Activated T-helper 1 cell treated with anti-CD3 and anti-CD28 coated beads, Interleukin-12 subunit alpha, Interleukin-12 subunit beta, Interleukin-2, Interleukin-4 antibody, amounts not matched to agents 30 ng/mL and 10 ng/mL and 1 ng/mL, durations not matched to agents 14 hours and 24 hours and 36 hours (primary cell): ENCODE results near the gene VDR. TPM values are rescaled to one million over a fixed set of nuclear protein-coding genes. Genes with fewer than 3 reads are reported as not detected.

ENCODE experiments used
- DNase-seq: peaks from one replicate; pipeline ENCODE4 v3.0.0; 2021; ENCODE audit warnings: low spot score
- H3K27ac Mint-ChIP-seq: one replicate; pipeline ENCODE4 v1.8.0; 2021; ENCODE audit warnings: mild to moderate bottlenecking, mixed read lengths
- H3K27me3 Mint-ChIP-seq: one replicate; pipeline ENCODE4 v1.8.0; 2022; ENCODE audit warnings: mild to moderate bottlenecking, moderate library complexity, mixed read lengths; ENCODE audit not compliant: insufficient read depth
- H3K36me3 Mint-ChIP-seq: one replicate; pipeline ENCODE4 v1.8.0; 2021; ENCODE audit warnings: low read depth, mixed read lengths
- H3K4me1 Mint-ChIP-seq: one replicate; pipeline ENCODE4 v1.8.0; 2021; ENCODE audit warnings: low read depth, mixed read lengths
- H3K4me3 Mint-ChIP-seq: one replicate; pipeline ENCODE4 v1.8.0; 2021; ENCODE audit warnings: mild to moderate bottlenecking, moderate library complexity, mixed read lengths
- H3K9me3 Mint-ChIP-seq: one replicate; pipeline ENCODE4 v1.8.0; 2021; ENCODE audit warnings: mixed read lengths
- intact Hi-C: fragments of 100-400 bp; cut with micrococcal nuclease; formaldehyde crosslinking; loops from one replicate; pipeline ENCODE4 v1.15.1; 2024
- total RNA-seq: library from RNA; stranded (reverse); gene quantifications from 2 replicates; pipeline ENCODE4 v1.2.3, GENCODE V29; 2022

VDR gene
- total RNA-seq, 1 donor from 2014 or later, result 318 TPM

DNA sequence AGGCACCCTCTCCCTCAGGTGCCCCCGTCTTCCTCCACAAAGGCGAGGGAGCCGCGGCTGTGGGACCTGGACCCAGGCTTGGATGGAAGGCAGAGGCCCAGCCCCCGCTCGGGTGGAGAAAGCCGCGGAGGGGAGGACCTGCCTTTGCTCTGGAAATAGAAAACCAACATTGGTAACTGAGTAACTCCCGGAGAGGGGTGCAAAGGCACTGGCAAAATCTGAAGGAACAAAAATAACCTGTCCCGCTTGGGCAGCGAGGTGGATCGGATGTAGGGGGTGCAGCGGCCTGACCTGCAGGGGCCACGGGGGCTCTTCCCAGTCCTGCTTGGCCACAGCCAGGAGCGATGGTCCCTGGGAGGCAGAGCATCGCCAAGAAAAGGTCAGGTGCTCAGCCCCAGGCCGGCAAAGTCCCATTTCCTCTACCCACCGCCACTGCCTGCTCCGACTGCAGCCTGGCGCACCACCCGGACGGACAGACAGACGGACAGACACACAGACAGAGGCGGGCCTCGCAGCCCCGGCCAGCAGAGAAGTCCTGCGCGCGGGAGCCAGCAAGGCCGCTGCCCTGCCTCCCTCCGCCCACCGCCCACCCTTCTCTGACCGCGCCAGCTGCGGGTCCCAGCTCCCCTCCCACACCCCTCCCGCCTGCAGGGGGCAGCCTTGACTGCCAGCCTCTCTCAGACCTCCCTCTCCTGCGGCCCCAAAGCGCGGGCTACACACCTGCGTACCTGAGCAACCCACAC is 37.2 kb upstream of the VDR start:
- H3K4me3 Mint-ChIP-seq, result no peak overlapping the region
- intact Hi-C loops, result no loop called here
- peaks cover 9% of the 10 kb centered on the region for H3K4me1 Mint-ChIP-seq
- H3K27ac Mint-ChIP-seq, result no peak overlapping the region
- DNase-seq, result no peak
- peaks cover 19% of the 10 kb centered on the region for H3K27me3 Mint-ChIP-seq
- no peaks in the 10 kb centered on the region for H3K9me3 Mint-ChIP-seq
- H3K36me3 Mint-ChIP-seq, result no peaks in the 10 kb centered on the region

DNA sequence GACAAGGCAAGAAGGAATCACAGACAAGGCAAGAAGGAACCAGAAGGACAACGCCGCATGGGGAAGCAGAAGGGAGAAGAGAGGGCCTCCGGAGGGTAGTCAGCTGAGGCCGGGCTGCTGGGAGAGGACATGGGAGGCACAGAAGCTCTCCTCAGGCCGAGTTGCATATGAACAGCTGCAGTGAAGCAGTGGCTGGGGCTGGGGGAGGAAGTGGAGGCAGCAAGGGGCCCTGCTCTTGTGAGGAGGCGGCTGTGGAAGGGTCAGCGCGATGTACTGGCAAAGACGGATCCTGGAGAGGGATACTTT is 36.6 kb upstream of the VDR start:
- peaks cover 9% of the 10 kb centered on the region for H3K4me1 Mint-ChIP-seq
- intact Hi-C loops, result no loop called here
- no peak overlapping the region for H3K27ac Mint-ChIP-seq
- H3K4me3 Mint-ChIP-seq, result no peak overlapping the region
- H3K36me3 Mint-ChIP-seq, result no peaks in the 10 kb centered on the region
- H3K9me3 Mint-ChIP-seq, result no peaks in the 10 kb centered on the region
- no peak for DNase-seq
- peaks cover 19% of the 10 kb centered on the region for H3K27me3 Mint-ChIP-seq

DNA sequence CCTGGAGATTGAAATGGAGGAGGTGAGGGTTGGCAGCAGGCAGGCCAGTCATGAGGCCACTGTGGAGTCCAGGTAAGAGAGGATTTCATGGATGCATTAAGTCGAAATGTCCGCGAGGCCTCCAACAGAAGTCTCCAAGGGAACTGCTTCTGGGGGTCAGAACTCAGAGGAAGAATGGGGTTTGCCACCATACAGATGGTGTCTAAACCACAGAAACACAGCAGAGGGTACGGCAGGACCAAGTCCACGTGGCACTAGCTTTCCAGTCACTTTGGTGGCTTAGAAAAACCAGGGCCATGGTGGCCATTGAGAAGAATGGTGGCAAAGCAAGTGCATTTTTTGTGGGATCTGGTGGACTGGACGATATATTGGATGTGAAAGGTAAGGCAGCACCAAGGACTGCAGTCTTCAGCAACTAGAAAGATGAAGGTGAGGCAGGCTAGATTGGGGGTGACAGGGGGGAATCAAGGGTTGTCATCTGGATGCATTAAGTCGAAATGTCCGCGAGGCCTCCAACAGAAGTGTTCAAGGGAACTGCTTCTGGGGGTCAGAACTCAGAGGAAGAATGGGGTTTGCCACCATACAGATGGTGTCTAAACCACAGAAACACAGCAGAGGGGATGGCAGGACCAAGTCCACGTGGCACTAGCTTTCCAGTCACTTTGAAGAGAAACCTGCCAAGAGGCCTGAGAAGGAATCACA is 36.1 kb upstream of the VDR start:
- Mint-ChIP-seq H3K4me3 (no peak overlapping the region), H3K27me3 (peaks cover 19% of the 10 kb centered on the region), H3K4me1 (peaks cover 9% of the 10 kb centered on the region), H3K9me3 (no peaks in the 10 kb centered on the region), H3K36me3 (no peaks in the 10 kb centered on the region), H3K27ac (no peak overlapping the region)
- intact Hi-C loops, result no loop called here
- DNase-seq, result no peak

DNA sequence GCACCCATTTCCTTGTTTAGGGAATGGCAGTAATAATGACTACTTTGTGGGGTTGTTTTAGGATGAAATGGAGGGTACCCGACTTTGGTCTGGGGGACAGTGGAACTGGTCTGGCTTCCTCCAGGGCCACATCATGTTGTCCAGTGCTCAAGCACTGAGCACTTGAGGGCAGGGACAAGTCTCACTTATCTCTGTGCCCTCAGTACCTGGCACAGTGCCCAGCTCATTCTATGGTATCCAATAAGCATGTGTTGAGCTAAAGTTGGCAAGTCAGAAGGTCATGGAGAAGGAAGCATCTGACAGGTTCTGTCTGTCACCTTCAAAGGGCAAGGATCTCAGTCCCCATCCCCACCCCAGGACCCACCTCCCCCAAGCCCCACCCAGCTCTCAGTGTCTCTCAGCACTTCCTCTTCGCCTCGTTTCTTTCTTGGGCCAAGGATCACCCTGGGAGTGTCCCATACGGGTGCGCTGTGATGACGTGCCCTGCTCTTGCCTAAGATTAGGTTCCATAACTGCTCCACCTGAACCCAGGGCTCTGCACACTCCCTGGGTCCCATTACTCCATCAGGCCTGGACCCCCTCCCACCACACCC is 34.3 kb upstream of the VDR start:
- no peaks in the 10 kb centered on the region for H3K9me3 Mint-ChIP-seq
- H3K4me1 Mint-ChIP-seq, result peaks cover 9% of the 10 kb centered on the region
- intact Hi-C loops, result no loop called here
- no peak overlapping the region for H3K27ac Mint-ChIP-seq
- peaks cover 20% of the 10 kb centered on the region for H3K27me3 Mint-ChIP-seq
- no peaks in the 10 kb centered on the region for H3K36me3 Mint-ChIP-seq
- no peak overlapping the region for H3K4me3 Mint-ChIP-seq
- DNase-seq, result no peak

DNA sequence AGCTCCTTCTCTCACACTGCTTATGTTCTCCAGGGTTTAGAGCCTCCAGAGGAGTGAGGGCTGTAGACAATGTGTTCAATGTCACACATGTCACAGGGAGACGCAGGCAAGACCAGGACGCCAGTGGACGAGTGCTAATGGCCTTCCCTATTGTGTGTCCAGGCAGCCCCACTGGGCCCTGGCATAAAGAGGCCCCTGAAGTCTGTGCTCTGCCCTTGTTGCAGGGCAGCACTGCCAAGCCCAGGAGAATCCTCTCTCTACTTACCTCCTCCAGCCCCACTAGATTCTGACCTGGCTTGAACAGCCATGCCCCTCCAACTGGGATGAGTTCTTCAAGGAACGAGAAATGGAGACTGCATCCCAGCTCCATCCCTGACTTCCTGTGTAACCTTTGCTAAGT is 33.8 kb upstream of the VDR start:
- H3K4me1 Mint-ChIP-seq, result peaks cover 9% of the 10 kb centered on the region
- intact Hi-C loops, result no loop called here
- no peak for DNase-seq
- peaks cover 20% of the 10 kb centered on the region for H3K27me3 Mint-ChIP-seq
- H3K9me3 Mint-ChIP-seq, result no peaks in the 10 kb centered on the region
- H3K27ac Mint-ChIP-seq, result no peak overlapping the region
- H3K4me3 Mint-ChIP-seq, result no peak overlapping the region
- H3K36me3 Mint-ChIP-seq, result no peaks in the 10 kb centered on the region

DNA sequence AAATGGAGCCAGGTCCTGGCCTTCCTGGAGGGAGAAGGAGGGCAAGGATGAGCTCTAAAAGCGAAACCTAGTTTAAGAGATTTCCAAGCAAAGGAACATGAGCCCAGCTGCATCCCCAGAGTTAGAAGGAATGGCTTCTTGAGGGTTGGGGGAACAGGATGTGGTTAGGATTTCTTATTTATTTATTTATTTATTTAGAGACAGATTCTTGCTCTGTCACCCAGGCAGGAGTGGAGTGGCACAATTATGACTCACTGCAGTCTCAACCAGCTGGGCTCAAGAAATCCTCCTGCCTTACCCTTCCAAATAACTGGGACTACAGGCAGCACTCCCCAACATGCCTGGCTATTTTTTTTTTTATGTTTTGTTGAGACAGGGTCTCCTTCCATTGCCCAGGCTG is 33.3 kb upstream of the VDR start:
- intact Hi-C loops, result no loop called here
- no peak overlapping the region for H3K27ac Mint-ChIP-seq
- no peaks in the 10 kb centered on the region for H3K9me3 Mint-ChIP-seq
- DNase-seq, result no peak
- H3K27me3 Mint-ChIP-seq, result peaks cover 22% of the 10 kb centered on the region
- no peaks in the 10 kb centered on the region for H3K36me3 Mint-ChIP-seq
- no peak overlapping the region for H3K4me3 Mint-ChIP-seq
- peaks cover 9% of the 10 kb centered on the region for H3K4me1 Mint-ChIP-seq

DNA sequence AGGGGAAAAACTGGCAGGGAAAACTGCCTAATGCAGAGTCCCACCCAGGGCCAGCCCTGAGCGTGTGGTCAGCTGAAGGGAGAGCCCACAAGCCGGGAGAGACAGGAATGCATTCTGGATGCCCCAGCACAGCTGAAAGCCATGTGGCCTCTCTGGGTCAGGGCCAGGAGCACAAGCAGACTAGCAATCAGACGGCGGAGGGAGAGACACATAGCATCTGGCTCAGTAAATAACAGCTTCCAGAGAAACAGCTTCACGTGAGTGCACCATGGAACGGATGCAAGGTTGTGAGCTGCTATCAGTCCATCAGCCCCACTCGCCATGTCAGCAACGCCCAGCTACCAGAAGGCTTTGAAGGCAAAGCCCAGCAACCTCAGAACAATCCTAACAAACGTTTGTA is 30.4 kb upstream of the VDR start:
- H3K9me3 Mint-ChIP-seq, result no peaks in the 10 kb centered on the region
- no peaks in the 10 kb centered on the region for H3K36me3 Mint-ChIP-seq
- intact Hi-C loops, result no loop called here
- no peak overlapping the region for H3K27ac Mint-ChIP-seq
- H3K27me3 Mint-ChIP-seq, result peaks cover 22% of the 10 kb centered on the region
- no peaks in the 10 kb centered on the region for H3K4me1 Mint-ChIP-seq
- H3K4me3 Mint-ChIP-seq, result no peak overlapping the region
- DNase-seq, result no peak

DNA sequence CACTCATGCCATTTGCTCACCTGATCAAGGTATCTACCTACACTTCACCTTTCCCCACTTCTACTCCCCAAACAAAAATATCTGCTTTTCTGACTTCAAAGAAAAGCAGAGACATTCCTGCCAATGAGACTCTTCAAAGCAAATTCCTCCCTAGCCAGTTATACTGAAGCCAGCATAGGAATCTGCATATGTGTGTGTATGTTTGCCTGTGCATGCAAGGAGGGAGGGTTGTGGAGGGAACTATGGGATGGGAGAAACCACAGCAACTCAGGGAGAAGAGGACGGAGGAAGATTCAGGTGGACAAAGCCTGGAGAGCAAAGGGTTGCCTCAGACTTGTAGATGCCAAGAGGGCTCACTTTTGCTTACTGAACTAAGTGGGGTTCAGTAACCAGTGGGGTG is 26.4 kb upstream of the VDR start:
- no peaks in the 10 kb centered on the region for H3K9me3 Mint-ChIP-seq
- no peaks in the 10 kb centered on the region for H3K4me1 Mint-ChIP-seq
- DNase-seq, result no peak
- peaks cover 23% of the 10 kb centered on the region for H3K27me3 Mint-ChIP-seq
- intact Hi-C loops, result no loop called here
- no peak overlapping the region for H3K4me3 Mint-ChIP-seq
- H3K27ac Mint-ChIP-seq, result no peak overlapping the region
- no peaks in the 10 kb centered on the region for H3K36me3 Mint-ChIP-seq

DNA sequence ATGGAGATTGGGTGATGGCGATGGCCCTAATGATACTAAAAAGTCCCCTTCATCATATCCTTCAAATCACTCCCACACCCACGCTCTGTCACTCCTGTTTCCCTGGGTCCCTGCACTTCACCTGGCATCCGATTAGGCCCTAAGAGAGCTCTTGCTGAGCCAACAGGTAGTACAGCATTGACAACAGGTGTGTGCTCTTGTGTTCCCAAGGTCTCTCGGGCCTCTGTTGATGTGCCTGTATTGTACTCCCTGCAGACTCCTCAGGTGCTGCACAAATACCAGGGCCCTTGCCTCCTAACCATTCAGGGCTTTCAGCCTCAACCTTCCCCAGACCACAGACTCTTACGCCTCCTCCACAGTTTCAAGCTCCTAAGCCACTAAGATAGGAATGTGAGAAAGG is 25.8 kb upstream of the VDR start:
- DNase-seq, result no peak
- H3K4me1 Mint-ChIP-seq, result no peaks in the 10 kb centered on the region
- intact Hi-C loops, result no loop called here
- H3K27ac Mint-ChIP-seq, result no peak overlapping the region
- no peaks in the 10 kb centered on the region for H3K9me3 Mint-ChIP-seq
- H3K4me3 Mint-ChIP-seq, result no peak overlapping the region
- H3K36me3 Mint-ChIP-seq, result no peaks in the 10 kb centered on the region
- H3K27me3 Mint-ChIP-seq, result peaks cover 23% of the 10 kb centered on the region

DNA sequence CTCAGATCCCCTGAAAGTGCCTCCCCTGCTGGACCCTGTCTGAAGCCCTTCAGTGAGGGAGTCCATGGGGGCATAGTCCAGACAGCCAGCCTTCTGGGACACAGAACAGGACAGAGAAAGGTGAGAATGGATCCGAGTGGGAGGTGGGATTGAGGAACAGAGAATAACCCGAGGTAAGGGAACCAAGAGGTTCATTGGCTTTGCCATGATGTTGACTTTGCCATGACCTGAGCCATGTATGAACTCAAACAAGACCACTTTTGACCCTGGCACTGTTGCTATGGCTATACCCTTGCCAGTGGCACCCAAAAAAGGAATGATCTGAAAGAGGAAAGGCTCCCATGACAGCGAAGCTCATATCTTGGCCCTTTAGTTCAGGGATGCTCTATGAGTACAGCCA is 22.6 kb upstream of the VDR start:
- H3K27me3 Mint-ChIP-seq, result peaks cover 27% of the 10 kb centered on the region
- intact Hi-C loops, result no loop called here
- H3K27ac Mint-ChIP-seq, result no peak overlapping the region
- H3K4me1 Mint-ChIP-seq, result no peaks in the 10 kb centered on the region
- no peak overlapping the region for H3K4me3 Mint-ChIP-seq
- H3K9me3 Mint-ChIP-seq, result no peaks in the 10 kb centered on the region
- H3K36me3 Mint-ChIP-seq, result no peaks in the 10 kb centered on the region
- no peak for DNase-seq

DNA sequence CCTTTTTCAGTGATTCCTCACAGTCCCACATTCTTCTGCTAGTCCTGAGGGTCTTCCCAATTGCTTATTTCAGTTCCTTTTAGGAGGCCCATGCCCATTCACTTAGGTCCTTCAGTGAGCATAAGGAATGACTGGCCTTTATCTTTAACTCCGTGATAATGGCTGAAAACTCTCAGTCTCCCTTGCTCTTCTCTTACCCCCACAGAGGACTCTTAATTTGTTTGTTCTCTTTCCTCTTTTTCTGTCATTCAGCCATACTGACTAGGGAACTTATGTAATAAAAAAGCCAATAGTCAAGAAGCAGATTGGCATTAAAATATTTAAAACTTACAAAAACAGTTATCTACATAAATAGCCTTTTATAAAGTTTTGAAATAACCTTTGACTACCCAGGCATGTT is 17.1 kb upstream of the VDR start:
- intact Hi-C loops, result no loop called here
- H3K27ac Mint-ChIP-seq, result no peak overlapping the region
- no peak for DNase-seq

DNA sequence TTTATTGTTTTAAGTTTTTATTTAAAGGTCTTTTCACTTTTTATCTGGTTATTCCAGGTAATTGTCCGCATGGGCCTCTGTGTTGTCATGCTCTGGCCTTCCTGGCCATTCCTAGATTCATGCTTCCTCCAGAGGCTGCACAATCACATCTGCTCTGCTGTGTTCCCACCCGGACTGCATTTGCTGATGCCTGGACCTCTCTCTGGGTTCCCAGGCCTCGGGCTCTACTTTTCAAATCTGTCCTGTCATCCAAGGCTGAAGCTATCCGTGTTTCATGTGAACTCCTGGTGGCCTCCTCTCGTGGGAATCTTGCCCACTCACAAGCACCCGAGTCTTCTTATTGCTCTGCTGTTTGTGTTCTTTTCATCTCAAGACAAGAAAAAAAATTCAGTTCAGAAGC is 16.1 kb upstream of the VDR start:
- H3K36me3 Mint-ChIP-seq, result no peaks in the 10 kb centered on the region
- H3K9me3 Mint-ChIP-seq, result no peaks in the 10 kb centered on the region
- H3K4me1 Mint-ChIP-seq, result no peaks in the 10 kb centered on the region
- DNase-seq, result no peak
- no peak overlapping the region for H3K27ac Mint-ChIP-seq
- H3K4me3 Mint-ChIP-seq, result no peak overlapping the region
- intact Hi-C loops, result no loop called here
- peaks cover 41% of the 10 kb centered on the region for H3K27me3 Mint-ChIP-seq

More for the DNA sequence above, 17.1 kb upstream of the VDR start:
- peaks cover 33% of the 10 kb centered on the region for H3K27me3 Mint-ChIP-seq
- H3K9me3 Mint-ChIP-seq, result no peaks in the 10 kb centered on the region
- H3K4me1 Mint-ChIP-seq, result no peaks in the 10 kb centered on the region
- no peak overlapping the region for H3K4me3 Mint-ChIP-seq
- H3K36me3 Mint-ChIP-seq, result no peaks in the 10 kb centered on the region

DNA sequence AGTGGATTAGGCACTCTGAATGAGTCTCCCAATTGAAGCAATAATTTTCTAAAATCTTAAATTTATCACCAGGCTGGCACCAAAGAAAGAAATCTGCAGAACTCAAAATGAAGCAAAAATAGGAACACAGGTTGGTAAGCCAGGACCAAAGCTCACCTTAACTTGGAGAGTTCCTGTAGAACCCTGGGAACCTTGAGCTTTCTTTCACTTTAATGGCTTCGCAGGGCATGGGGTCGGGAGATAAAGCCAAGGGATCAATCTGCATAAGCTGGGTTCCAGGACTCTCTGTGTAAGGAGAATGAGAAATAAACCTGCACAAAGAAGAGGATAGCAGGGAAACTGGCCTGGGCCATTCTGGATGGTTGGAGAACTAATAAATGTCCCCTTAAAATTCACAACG is 8.3 kb upstream of the VDR start:
- H3K4me1 Mint-ChIP-seq, result no peaks in the 10 kb centered on the region
- no peaks in the 10 kb centered on the region for H3K36me3 Mint-ChIP-seq
- H3K9me3 Mint-ChIP-seq, result peaks cover 4% of the 10 kb centered on the region
- DNase-seq, result no peak
- intact Hi-C loops, result no loop called here
- H3K4me3 Mint-ChIP-seq, result no peak overlapping the region
- H3K27me3 Mint-ChIP-seq, result peaks cover 44% of the 10 kb centered on the region
- H3K27ac Mint-ChIP-seq, result no peak overlapping the region
